NCI-H146 treated with DMSO at 0.1 percent for 48 hours (cell line): ENCODE measurements around the gene RRAGA.
"Not testable (repeated sequence)": the region's sequence is repeated elsewhere in the genome, so short reads cannot be mapped to it uniquely, and the experiment has no call there.

ENCODE experiments used
- DNase-seq: peaks from one replicate; lab custom pipeline; 2025; ENCODE audit not compliant: unreplicated experiment; lab: John Stamatoyannopoulos, UW

Gene RRAGA

DNA sequence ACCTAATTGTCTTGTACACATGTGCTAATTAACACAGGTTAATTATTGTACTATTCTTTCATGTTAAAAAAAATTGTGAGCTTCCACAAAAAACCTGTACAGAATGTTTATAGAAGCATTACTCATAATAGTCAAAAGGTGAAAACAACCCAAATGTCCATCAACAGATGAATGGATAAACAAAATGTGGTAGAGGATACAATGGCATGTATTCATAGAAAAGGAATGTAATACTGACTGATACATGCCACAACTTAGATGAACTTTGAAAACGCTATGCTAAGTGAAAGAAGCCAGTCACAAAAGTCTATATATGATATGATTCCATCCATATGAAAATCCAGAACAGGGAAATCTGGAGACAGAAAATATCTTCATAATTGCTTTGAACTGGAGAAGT lies 25.6 kb downstream of the RRAGA start:
- no peak for DNase-seq

- peak; percentile 11 for DNase-seq
Observed at GRCh38 chr9:19085295-19085694, 36.1 kb downstream of the RRAGA start.

- DNase-seq = no peak
Observed at GRCh38 chr9:19087106-19088000, 38.1 kb downstream of the RRAGA start.

DNA sequence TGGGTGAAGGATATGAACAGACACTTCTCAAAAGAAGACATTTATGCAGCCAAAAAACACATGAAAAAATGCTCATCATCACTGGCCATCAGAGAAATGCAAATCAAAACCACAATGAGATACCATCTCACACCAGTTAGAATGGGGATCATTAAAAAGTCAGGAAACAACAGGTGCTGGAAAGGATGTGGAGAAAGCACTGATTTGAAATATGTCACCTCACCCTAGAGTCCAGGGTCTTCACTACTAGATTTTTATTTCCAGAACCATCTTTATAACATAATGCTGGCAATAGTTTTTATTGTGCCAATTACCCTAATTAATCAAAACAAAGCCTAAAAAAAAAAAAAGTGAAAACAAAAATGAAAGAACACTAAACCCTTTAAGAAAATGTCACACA lies 48.2 kb downstream of the RRAGA start:
- DNase-seq = not testable (repeated sequence)
